HPDE6-E6E7 (cell line): ENCODE measurements around the gene SPRR2G.
"Not testable (repeated sequence)": the region's sequence is repeated elsewhere in the genome, so short reads cannot be mapped to it uniquely, and the experiment has no call there.

ENCODE experiments used
- DNase-seq: peaks from one replicate; pipeline ENCODE4 v3.0.0; 2011; ENCODE audit warnings: missing footprints; ENCODE audit errors: extremely low spot score

Gene SPRR2G

GRCh38 chr1:153115264-153115663 is 35.4 kb downstream of the SPRR2G start:
- DNase-seq = not testable (repeated sequence)

DNA sequence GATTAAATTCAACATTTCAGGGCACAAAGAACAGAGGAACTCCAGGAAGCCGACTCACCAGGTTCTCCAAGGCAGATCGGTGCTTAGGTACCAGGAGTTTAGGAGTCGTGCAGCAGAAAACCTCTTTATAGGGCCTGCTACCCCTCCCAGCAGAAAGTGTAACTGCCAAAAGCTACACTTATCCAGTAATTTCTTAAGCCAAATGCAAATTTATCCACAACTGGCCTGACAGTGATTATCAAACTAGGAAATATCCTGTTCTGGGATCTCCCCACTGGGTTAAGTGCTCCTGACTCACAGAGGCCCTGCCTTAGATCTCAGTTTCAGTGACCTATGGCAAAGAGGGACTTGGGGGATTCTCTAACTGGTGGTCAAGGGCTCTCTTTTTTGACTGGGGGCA is 37.3 kb downstream of the SPRR2G start, which contains the start of gene SPRR2F:
TSS of gene SPRR2F (minus strand) at position 101 of the 400 bp plus-strand sequence. CDS start 783 bp downstream, outside the sequence.
- no peak for DNase-seq

- not testable (repeated sequence) for DNase-seq
Observed at GRCh38 chr1:153112454-153112853, 38.2 kb downstream of the SPRR2G start.

- DNase-seq = peak; percentile 10
Observed at GRCh38 chr1:153100245-153100644, 50.4 kb downstream of the SPRR2G start.
